Mononuclear cell (primary cell): Measurements from ENCODE around the gene MTMR3. TPM values are rescaled to one million over a fixed set of nuclear protein-coding genes. Genes with fewer than 3 reads are reported as not detected.
"Not testable (repeated sequence)": the region's sequence is repeated elsewhere in the genome, so short reads cannot be mapped to it uniquely, and the experiment has no call there.

Source experiments
- H3K27me3 ChIP-seq: 2 replicates; pipeline ENCODE4 v1.6.0; 2011; ENCODE audit warnings: low read length, control low read depth; ENCODE audit not compliant: insufficient read depth
- H3K4me1 ChIP-seq: 2 replicates; pipeline ENCODE4 v1.5.1; 2011; ENCODE audit warnings: mild to moderate bottlenecking, low read length, control low read depth; ENCODE audit not compliant: insufficient read depth
- H3K4me3 ChIP-seq: 2 replicates; pipeline ENCODE4 v1.5.1; 2011; ENCODE audit warnings: mild to moderate bottlenecking, low read length, moderate library complexity
- H3K9me3 ChIP-seq: 2 replicates; pipeline ENCODE4 v1.5.1; 2011; ENCODE audit warnings: low read depth, mild to moderate bottlenecking, control low read depth, low read length
- total RNA-seq: library from RNA; depleted of rRNA; stranded (reverse); fragments of >200 nt; gene quantifications from one replicate; pipeline ENCODE4 v1.2.3, GENCODE V29; 2012

Gene MTMR3
- total RNA-seq, 1 donor, result 79.0 TPM

DNA sequence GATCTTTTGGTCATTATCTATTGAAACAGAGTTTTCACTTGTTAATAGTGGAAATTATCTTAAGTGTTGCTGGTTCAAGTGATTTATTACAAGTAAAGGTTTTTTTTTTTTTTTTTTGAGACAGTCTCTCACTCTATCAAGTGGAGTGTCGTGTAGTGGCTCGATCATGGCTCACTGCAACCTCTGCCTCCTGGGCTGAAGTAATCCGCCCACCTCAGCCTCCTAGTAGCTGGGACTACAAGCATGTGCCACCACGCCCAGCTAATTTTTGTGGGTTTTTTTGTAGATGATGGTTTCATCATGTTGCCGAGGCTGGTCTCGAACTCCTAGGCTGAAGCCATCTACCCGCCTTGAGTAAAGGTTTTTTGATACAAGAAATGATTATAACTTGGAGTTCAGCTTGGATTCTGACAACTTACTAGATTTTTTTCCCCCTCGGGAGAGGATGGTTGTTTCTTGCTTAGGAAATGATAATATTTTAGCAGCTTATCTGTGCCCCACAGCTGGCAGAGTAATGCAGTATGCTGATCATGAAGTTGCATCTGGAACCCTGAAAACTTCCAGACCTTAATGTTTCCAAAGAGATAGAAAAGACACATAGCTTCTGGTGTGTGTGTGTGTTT is 68.9 kb downstream of the MTMR3 start:
- no peak overlapping the region for H3K4me3 ChIP-seq
- H3K27me3 ChIP-seq, result no peaks in the 10 kb centered on the region
- H3K4me1 ChIP-seq, result peaks cover 8% of the 10 kb centered on the region
- H3K9me3 ChIP-seq, result no peaks in the 10 kb centered on the region

DNA sequence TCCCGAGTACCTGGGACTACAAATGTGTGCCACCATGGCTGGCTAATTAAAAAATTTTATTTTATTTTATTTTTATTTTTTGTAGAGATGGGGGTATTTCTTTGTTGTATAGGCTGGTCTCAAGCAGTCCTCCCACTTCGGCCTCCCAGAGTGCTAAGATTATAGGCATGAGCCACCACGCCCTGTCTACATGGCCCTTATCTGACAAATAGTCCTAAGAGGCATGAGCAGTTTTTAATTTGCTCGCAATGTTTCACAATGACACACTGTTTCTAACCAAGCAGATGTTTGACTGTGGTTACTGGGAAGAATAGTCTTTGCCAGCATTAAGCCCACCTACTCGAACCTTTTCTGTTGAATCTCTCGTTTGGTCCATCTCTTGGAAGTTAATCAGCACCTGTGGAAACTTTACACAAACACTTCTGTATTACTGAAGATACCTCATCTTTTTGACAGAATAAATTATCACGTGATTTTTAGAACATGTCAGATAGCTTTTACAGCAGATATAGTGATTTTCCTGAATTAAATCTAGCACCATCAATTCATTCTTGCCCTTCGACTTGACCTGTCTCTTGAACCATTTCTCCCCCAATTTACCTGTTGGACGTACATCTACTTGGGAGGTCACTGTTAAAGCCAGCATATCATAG is 71.4 kb downstream of the MTMR3 start:
- Histone ChIP-seq H3K4me1 (peaks cover 8% of the 10 kb centered on the region), H3K27me3 (no peaks in the 10 kb centered on the region), H3K4me3 (no peak overlapping the region), H3K9me3 (no peaks in the 10 kb centered on the region)

DNA sequence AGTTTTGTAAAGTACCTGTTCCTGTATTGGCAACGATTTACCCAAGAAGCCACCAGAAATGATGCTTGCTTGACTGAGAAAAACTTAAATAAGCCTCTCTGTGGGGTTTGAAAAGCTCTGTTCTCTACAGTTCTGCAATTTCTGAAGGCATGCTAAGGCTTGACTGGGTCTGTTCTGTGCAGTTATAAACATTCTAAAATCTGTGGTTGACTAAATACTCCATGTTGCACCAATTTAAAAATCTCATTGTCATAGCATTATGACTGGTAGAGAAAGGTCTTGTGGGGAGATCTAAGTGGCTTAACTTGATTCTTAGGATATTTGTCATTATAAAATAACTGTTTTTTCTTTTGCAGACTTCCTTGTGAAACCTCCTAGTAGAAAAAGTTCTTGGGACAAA is 73.7 kb downstream of the MTMR3 start:
- Histone ChIP-seq H3K4me1 (peaks cover 5% of the 10 kb centered on the region), H3K4me3 (no peak overlapping the region), H3K9me3 (no peaks in the 10 kb centered on the region), H3K27me3 (no peaks in the 10 kb centered on the region)

DNA sequence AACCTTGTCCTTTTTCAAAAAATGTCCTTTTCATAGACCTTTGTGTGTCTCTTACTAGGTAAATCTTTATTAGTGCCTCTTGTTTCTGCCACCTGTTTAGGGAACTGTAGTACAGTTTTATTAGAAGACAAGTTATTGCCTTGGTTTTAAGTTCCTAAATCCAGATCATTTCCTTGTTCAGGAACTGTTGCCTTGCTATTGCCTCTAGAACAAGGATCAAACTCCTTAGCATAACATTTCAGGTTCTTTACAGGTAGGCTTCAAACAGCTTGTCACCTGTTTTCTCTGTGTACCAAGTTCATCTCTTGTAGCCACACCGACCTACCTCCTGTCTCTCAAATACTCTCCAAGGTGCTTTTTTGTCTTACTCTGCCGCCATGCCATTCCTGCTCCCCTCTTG is 75.2 kb downstream of the MTMR3 start:
- Histone ChIP-seq H3K4me3 (no peak overlapping the region), H3K4me1 (no peaks in the 10 kb centered on the region), H3K27me3 (no peaks in the 10 kb centered on the region), H3K9me3 (no peaks in the 10 kb centered on the region)

DNA sequence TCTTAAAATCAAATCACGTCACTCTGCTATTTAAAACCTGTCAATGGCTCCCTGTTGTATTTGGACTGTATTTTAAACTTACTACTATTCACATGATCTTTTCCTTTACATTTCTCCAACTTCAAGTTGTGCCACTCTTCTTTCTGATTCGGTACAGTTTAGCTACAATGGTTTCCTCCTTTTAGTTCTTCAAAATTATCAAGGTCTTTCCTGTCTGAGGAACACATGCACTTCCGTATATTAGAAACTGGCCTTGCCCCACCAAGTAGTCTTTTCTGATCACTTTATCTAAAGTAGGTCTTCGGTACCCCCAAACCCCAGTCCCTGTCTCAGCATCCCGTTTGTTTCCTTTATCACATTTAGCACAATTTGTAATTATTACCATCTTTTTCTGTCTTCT is 81.8 kb downstream of the MTMR3 start:
- H3K4me1 ChIP-seq, result peaks cover 16% of the 10 kb centered on the region
- H3K4me3 ChIP-seq, result no peak overlapping the region
- H3K9me3 ChIP-seq, result no peaks in the 10 kb centered on the region
- H3K27me3 ChIP-seq, result no peaks in the 10 kb centered on the region

DNA sequence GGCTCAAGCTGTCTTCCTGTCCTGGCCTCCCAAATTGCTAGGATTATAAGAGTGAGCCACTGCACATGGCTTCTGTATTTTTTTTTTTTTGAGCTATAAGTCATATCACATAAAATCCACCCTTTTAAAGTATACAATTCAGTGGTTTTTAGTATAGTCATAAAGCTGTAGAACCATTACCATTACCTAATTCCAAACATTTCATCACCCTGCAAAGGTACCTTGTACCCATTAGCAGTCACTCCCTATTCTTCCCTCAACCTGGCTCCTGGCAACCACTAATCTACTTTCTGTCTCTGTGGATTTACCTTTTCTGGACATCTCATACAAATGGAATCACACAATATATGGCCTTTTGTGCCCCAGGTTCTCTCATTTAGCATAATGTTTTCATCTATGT is 84.5 kb downstream of the MTMR3 start:
- Histone ChIP-seq H3K4me3 (no peak overlapping the region), H3K4me1 (peaks cover 16% of the 10 kb centered on the region), H3K9me3 (no peaks in the 10 kb centered on the region), H3K27me3 (no peaks in the 10 kb centered on the region)

DNA sequence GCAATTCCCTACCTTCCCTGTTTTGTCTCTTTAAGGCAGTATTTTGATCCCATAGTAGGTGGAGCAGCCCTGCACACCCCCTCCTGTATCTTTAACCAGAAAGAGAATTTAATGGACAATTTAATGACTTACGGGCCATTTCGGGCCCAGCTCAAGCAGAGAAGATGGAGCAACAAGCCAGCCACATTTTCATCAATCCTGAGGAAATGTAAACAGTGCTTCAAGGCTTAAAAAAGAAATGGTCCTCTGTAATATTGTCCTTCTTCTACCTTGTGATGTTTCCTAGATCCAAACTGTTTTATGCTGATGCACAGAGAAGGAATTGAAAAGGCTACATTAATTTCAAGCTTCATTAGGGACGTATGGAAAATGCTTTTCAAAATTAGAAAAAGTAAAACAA is 88.6 kb downstream of the MTMR3 start:
- H3K9me3 ChIP-seq, result no peaks in the 10 kb centered on the region

DNA sequence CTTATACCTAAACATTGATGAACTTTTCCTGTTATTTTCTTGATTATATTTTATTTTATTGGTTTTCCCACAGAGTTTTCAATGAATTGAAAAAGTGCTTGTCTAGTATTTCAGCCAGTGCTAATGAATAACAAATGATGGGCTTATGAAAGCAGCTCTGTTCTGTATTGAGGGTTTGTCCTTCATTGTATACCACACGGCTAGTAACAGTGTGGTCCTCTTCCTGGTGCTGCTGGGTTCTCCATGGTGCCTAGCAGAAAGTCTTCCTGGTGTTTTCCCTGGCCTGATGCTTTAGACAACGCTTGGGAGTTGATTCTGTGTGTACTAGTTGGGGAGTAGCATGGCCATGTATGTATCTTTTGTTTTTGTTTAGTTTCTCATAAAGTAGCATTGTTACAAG is 89.1 kb downstream of the MTMR3 start:
- no peaks in the 10 kb centered on the region for H3K9me3 ChIP-seq
- no peaks in the 10 kb centered on the region for H3K27me3 ChIP-seq
- no peak overlapping the region for H3K4me3 ChIP-seq
- no peaks in the 10 kb centered on the region for H3K4me1 ChIP-seq

More for the DNA sequence above, 88.6 kb downstream of the MTMR3 start:
- Histone ChIP-seq H3K27me3 (no peaks in the 10 kb centered on the region), H3K4me1 (no peaks in the 10 kb centered on the region), H3K4me3 (no peak overlapping the region)

DNA sequence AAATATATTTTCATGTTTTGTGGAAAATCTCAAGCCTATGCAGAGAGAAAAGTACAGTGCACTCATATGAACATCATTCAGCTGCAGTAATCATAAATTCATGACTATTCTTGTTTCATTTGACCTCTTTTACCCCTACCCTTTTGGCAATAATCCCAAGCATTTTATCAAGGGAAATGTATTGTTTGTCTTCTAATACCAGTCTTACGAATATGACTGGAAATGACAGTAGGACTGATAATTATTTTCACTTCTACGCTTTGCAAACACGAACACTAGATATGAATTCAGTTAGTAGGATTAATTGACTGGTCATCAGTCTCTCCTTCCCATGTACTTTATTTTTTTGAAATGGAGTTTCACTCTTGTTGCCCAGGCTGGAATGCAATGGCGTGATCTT is 90.3 kb downstream of the MTMR3 start:
- H3K27me3 ChIP-seq, result no peaks in the 10 kb centered on the region
- H3K4me3 ChIP-seq, result no peak overlapping the region
- H3K9me3 ChIP-seq, result no peaks in the 10 kb centered on the region
- no peaks in the 10 kb centered on the region for H3K4me1 ChIP-seq

DNA sequence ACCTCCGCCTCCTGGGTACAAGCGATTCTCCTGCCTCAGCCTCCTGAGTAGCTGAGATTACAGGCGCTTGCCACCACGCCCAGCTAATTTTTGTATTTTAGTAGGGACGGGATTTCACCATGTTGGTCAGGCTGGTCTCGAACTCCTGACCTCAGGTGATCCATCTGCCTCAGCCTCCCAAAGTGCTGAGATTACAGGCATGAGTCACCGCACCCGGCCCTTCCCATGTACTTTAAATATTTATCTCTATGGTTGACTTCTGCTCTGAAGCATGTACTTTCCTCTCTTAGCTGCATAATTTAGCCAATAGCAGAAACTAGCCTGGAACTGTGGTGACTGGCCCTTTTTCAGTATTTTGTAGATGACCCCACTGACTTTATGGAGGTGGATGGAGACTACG is 90.7 kb downstream of the MTMR3 start:
- not testable (repeated sequence) for H3K4me1 ChIP-seq, H3K27me3 ChIP-seq, H3K9me3 ChIP-seq, H3K4me3 ChIP-seq

DNA sequence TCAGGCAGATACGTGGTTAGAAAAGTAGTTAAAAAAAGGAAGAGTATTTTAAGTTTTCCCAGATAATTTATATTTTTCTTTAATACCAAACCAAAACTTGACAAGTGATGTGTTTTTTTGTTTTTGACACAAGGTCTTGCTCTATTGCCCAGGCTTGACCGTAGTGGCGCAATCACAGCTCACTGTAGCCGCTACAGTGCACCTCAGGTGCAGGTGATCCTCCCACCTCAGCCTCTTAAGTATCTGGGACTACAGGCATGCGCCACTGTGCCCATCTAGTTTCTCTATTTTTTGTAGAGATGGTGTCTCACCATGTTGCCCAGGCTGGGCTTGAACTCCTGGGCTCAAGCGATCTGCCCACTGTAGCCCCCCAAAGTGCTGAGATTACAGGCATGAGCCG is 92.5 kb downstream of the MTMR3 start:
- Histone ChIP-seq H3K9me3 (no peaks in the 10 kb centered on the region), H3K4me3 (no peak overlapping the region), H3K27me3 (no peaks in the 10 kb centered on the region)

DNA sequence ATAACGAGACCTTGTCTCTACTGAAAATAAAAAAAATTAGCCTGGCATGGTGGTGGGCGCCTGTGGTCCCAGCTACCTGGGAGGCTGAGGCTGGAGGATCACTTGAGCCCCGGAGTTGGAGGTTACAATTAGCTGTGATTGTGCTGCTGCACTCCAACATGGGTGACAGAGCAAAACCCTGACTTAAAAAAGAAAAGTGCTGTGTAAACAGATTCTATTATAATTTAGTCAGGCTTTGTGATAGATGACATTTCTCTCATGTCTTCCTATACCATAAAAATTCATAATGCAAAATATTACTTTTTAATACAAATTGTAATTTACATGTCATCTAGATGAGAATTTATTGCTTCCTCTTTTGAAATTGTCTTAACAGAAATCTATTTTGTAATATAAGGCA is 94.1 kb downstream of the MTMR3 start:
- Histone ChIP-seq H3K9me3 (no peaks in the 10 kb centered on the region), H3K4me3 (no peak overlapping the region)

More for the DNA sequence above, 92.5 kb downstream of the MTMR3 start:
- H3K4me1 ChIP-seq, result no peaks in the 10 kb centered on the region

DNA sequence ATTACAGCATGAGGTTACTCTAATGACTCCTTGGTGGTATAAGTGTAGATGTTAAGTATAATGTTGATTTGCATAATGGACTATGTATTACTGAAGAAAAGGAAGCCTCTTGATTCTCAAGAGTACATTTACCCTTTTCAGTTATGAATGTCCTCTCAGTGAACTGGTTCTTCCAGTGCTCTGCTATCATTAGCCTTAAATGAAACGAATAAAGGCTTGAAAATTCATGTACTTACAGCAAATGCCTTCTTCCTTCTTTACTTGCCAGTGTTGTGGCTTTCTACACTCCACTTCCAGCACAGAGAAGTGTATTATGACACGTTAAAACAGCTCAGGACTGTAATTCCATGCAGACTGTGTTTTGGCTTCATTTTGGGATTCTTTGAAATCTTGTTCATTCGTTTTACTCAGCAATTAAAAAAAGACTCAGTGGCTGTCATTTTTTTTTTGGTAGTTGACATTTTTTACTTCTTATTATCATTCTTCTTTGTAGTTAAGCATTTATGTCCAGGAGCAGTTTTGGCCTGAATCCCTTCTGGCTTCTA is 96.9 kb downstream of the MTMR3 start:
- Histone ChIP-seq H3K27me3 (no peaks in the 10 kb centered on the region), H3K4me3 (no peak overlapping the region), H3K4me1 (no peaks in the 10 kb centered on the region), H3K9me3 (no peaks in the 10 kb centered on the region)

More for the DNA sequence above, 94.1 kb downstream of the MTMR3 start:
- H3K4me1 ChIP-seq, result no peaks in the 10 kb centered on the region
- H3K27me3 ChIP-seq, result no peaks in the 10 kb centered on the region

DNA sequence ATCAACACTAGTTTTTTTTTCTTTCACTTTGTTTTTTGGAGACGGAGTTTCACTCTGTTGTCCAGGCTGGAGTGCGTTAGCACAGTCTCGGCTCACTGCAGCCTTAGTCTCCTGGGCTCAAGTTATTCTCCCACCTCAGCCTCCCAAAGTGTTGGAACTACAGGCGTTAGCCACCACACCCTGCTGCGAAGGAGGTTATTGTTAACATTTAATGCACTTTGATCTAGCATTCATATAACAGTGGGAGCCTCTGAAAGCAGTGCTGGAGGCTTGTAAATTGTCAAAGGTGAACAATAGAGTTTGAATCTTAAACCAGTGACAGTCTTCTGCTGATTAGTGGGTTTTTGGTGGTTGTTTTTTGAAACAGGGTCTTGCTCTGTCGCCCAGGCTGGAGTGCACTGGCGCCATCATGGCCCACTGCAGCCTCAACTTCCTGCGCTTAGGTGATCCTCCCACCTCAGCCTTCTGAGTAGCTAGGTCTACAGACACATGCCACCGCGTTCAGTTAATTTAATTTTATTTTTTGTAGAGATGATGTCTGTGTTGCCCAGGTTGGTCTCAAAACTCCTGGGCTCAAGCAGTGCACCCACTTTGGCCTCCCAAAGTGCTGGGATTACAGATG is 100.4 kb downstream of the MTMR3 start:
- Histone ChIP-seq H3K4me3 (no peak overlapping the region), H3K4me1 (no peaks in the 10 kb centered on the region), H3K27me3 (no peaks in the 10 kb centered on the region), H3K9me3 (no peaks in the 10 kb centered on the region)

DNA sequence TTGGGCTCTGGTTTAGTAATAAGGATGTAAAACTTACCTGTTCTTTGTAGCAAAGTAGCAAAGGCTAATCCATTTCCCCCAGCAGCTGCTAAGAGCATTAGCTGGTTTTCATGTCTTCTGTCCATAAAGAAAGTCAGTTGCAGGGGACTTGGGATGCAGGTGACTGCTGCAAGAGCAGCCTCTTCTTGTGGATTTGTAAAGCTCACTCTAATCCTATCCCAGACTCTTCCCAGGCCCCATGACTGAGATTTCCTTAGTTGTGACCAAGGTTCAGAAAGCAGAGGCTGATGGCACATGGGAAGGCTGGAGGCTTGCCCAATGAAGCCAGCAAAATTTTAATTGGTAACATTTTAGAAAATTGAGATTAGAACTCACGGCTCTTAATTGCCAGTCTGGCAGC is 102.9 kb downstream of the MTMR3 start:
- no peaks in the 10 kb centered on the region for H3K27me3 ChIP-seq
- H3K4me1 ChIP-seq, result no peaks in the 10 kb centered on the region
- H3K4me3 ChIP-seq, result no peak overlapping the region
- no peaks in the 10 kb centered on the region for H3K9me3 ChIP-seq
